ENCODE results near the gene CNMD.

- TF ChIP-seq, protein P1, sequence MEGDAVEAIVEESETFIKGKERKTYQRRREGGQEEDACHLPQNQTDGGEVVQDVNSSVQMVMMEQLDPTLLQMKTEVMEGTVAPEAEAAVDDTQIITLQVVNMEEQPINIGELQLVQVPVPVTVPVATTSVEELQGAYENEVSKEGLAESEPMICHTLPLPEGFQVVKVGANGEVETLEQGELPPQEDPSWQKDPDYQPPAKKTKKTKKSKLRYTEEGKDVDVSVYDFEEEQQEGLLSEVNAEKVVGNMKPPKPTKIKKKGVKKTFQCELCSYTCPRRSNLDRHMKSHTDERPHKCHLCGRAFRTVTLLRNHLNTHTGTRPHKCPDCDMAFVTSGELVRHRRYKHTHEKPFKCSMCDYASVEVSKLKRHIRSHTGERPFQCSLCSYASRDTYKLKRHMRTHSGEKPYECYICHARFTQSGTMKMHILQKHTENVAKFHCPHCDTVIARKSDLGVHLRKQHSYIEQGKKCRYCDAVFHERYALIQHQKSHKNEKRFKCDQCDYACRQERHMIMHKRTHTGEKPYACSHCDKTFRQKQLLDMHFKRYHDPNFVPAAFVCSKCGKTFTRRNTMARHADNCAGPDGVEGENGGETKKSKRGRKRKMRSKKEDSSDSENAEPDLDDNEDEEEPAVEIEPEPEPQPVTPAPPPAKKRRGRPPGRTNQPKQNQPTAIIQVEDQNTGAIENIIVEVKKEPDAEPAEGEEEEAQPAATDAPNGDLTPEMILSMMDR (conservative IDR thresholded peaks at IDR 0.05 in 1 of 2, IDR thresholded peaks at IDR 0.05 in 1 of 2; ENCODE audit: extremely low read depth in 1 of 2, insufficient read depth in 1 of 2, low read depth in 1 of 2, low read length in 2 of 2), result no peak
- no peak for TF ChIP-seq EZH2 (IDR thresholded peaks at IDR 0.05; ENCODE audit: borderline replicate concordance, low read length)
Observed at GRCh38 chr13:52695856-52696255, 43.8 kb downstream of the CNMD start.

Data from mammary epithelial cell (primary cell).